H9 (cell line): ENCODE data around the gene MYH9. TPM values are rescaled to one million over a fixed set of nuclear protein-coding genes. Genes with fewer than 3 reads are reported as not detected.
"Not testable (repeated sequence)": the region's sequence is repeated elsewhere in the genome, so short reads cannot be mapped to it uniquely, and the experiment has no call there.

Experiments
- DNase-seq: peaks from one replicate; pipeline ENCODE4 v3.0.0-alpha.2; 2017
- H2AFZ ChIP-seq: one replicate; pipeline ENCODE4 v1.6.1; 2013; ENCODE audit warnings: mild to moderate bottlenecking, low read length, control low read depth, moderate library complexity
- H2AK5ac ChIP-seq: 2 replicates; pipeline ENCODE4 v1.6.1; 2013; ENCODE audit warnings: low read length, control low read depth, mixed read lengths; ENCODE audit not compliant: insufficient read length
- H2BK120ac ChIP-seq: one replicate; pipeline ENCODE4 v1.6.1; 2013; ENCODE audit warnings: low read depth, mild to moderate bottlenecking, low read length, control low read depth, inconsistent platforms; ENCODE audit not compliant: poor library complexity, severe bottlenecking
- H2BK12ac ChIP-seq: 2 replicates; pipeline ENCODE4 v1.6.1; 2013; ENCODE audit warnings: low read length, control low read depth, mixed read lengths, low read depth; ENCODE audit not compliant: insufficient read length
- H2BK15ac ChIP-seq: 2 replicates; pipeline ENCODE4 v1.6.1; 2013; ENCODE audit warnings: low read depth, low read length, control low read depth
- H2BK20ac ChIP-seq: one replicate; pipeline ENCODE4 v1.6.1; 2013; ENCODE audit warnings: low read depth, mild to moderate bottlenecking, low read length, control low read depth, inconsistent platforms; ENCODE audit not compliant: poor library complexity, severe bottlenecking
- H2BK5ac ChIP-seq: 2 replicates; pipeline ENCODE4 v1.6.1; 2013; ENCODE audit warnings: low read length, control low read depth, mixed read lengths; ENCODE audit not compliant: insufficient read length
- H3K14ac ChIP-seq: 2 replicates; pipeline ENCODE4 v1.6.1; 2013; ENCODE audit warnings: low read length, control low read depth; ENCODE audit not compliant: insufficient read depth
- H3K18ac ChIP-seq: 2 replicates; pipeline ENCODE4 v1.6.1; 2013; ENCODE audit warnings: low read depth, mild to moderate bottlenecking, mixed read lengths, low read length, control low read depth; ENCODE audit not compliant: insufficient read length
- H3K23ac ChIP-seq: 2 replicates; pipeline ENCODE4 v1.6.1; 2013; ENCODE audit warnings: low read length, control low read depth, mixed read lengths, low read depth; ENCODE audit not compliant: insufficient read length
- H3K23me2 ChIP-seq: 2 replicates; pipeline ENCODE4 v1.6.1; 2013; ENCODE audit warnings: low read depth, mild to moderate bottlenecking, mixed read lengths, low read length, control low read depth; ENCODE audit not compliant: insufficient read length, poor library complexity, severe bottlenecking
- H3K27ac ChIP-seq: 2 replicates; pipeline ENCODE4 v1.5.1; 2013; ENCODE audit warnings: low read length, control low read depth, mixed read lengths, low read depth; ENCODE audit not compliant: insufficient read length
- H3K27me3 ChIP-seq: 2 replicates; pipeline ENCODE4 v1.6.1; 2013; ENCODE audit warnings: low read length, control low read depth, inconsistent platforms; ENCODE audit not compliant: insufficient read depth
- H3K4ac ChIP-seq: 2 replicates; pipeline ENCODE4 v1.6.1; 2013; ENCODE audit warnings: low read depth, mild to moderate bottlenecking, control low read depth, inconsistent platforms, low read length, moderate library complexity
- H3K4me1 ChIP-seq: 2 replicates; pipeline ENCODE4 v1.6.1; 2013; ENCODE audit warnings: low read length, control low read depth, inconsistent platforms; ENCODE audit not compliant: insufficient read depth
- H3K4me2 ChIP-seq: 2 replicates; pipeline ENCODE4 v1.6.1; 2013; ENCODE audit warnings: low read length, control low read depth, mixed read lengths; ENCODE audit not compliant: insufficient read length, insufficient read depth
- H3K56ac ChIP-seq: 2 replicates; pipeline ENCODE4 v1.6.1; 2013; ENCODE audit warnings: low read depth, mild to moderate bottlenecking, mixed read lengths, low read length, control low read depth; ENCODE audit not compliant: insufficient read length
- H3K79me1 ChIP-seq: 2 replicates; pipeline ENCODE4 v1.6.1; 2013; ENCODE audit warnings: low read depth, mild to moderate bottlenecking, moderate library complexity, low read length, control low read depth, inconsistent platforms; ENCODE audit not compliant: insufficient read depth, poor library complexity, severe bottlenecking
- H3K79me2 ChIP-seq: 2 replicates; pipeline ENCODE4 v1.6.1; 2013; ENCODE audit warnings: low read length, control low read depth, inconsistent platforms; ENCODE audit not compliant: insufficient read depth
- H3K9ac ChIP-seq: 2 replicates; pipeline ENCODE4 v1.6.1; 2013; ENCODE audit warnings: low read length, control low read depth, mixed read lengths; ENCODE audit not compliant: insufficient read length; ENCODE audit errors: extremely low read depth
- H3K9me3 ChIP-seq: one replicate; pipeline ENCODE4 v1.6.1; 2013; ENCODE audit warnings: low read depth, low read length, inconsistent platforms; ENCODE audit not compliant: control insufficient read depth
- H3T11ph ChIP-seq: one replicate; pipeline ENCODE4 v1.6.1; 2013; ENCODE audit warnings: mild to moderate bottlenecking, low read length, control low read depth, inconsistent platforms
- H4K20me1 ChIP-seq: one replicate; pipeline ENCODE4 v1.6.1; 2013; ENCODE audit not compliant: control insufficient read depth, insufficient read length, insufficient read depth
- H4K5ac ChIP-seq: 2 replicates; pipeline ENCODE4 v1.6.1; 2013; ENCODE audit warnings: low read depth, mild to moderate bottlenecking, mixed read lengths, low read length, control low read depth; ENCODE audit not compliant: insufficient read length
- H4K8ac ChIP-seq: replicated peaks from 2 replicates; pipeline ENCODE4 v1.6.1; 2013; ENCODE audit warnings: low read length, control low read depth, mixed read lengths, low read depth; ENCODE audit not compliant: insufficient read length
- H4K91ac ChIP-seq: 2 replicates; pipeline ENCODE4 v1.6.1; 2013; ENCODE audit warnings: low read depth, mild to moderate bottlenecking, moderate library complexity, mixed read lengths, low read length, control low read depth; ENCODE audit not compliant: insufficient read length
- H3K27ac Mint-ChIP-seq, 3 experiments: 2 replicates in 2 of 3; 3 replicates in 1 of 3; pipeline ENCODE4 v1.8.0; 2020 to 2021; ENCODE audit warnings: mixed read lengths in 3 of 3, mild to moderate bottlenecking in 1 of 3, moderate library complexity in 1 of 3
- H3K27me3 Mint-ChIP-seq: 2 replicates; pipeline ENCODE4 v1.8.0; 2021; ENCODE audit warnings: low read depth, mild to moderate bottlenecking, moderate library complexity, mixed read lengths
- H3K36me3 Mint-ChIP-seq, 3 experiments: 2 replicates in 2 of 3; 3 replicates in 1 of 3; pipeline ENCODE4 v1.8.0; 2020 to 2021; ENCODE audit warnings: low read depth in 3 of 3, mixed read lengths in 3 of 3; ENCODE audit not compliant: insufficient read depth in 1 of 3
- H3K4me1 Mint-ChIP-seq, 2 experiments: 2 replicates each; pipeline ENCODE4 v1.8.0; 2020; ENCODE audit warnings: mixed read lengths in 2 of 2
- H3K4me3 Mint-ChIP-seq, 2 experiments: 2 replicates in 1 of 2; 3 replicates in 1 of 2; pipeline ENCODE4 v1.8.0; 2020 to 2021; ENCODE audit warnings: mild to moderate bottlenecking in 2 of 2, mixed read lengths in 2 of 2, moderate library complexity in 1 of 2
- H3K9me3 Mint-ChIP-seq, 2 experiments: 2 replicates in 1 of 2; 3 replicates in 1 of 2; pipeline ENCODE4 v1.8.0; 2020; ENCODE audit warnings: mild to moderate bottlenecking in 2 of 2, mixed read lengths in 2 of 2, moderate library complexity in 1 of 2
- WGBS: extraction: QIAGEN DNeasy Blood & Tissue Kit; methylation state at CpG from one replicate; pipeline ENCODE4 v1.1.7; 2013; ENCODE audit warnings: missing lambda C conversion rate, low lambda C conversion rate, mixed read lengths; ENCODE audit not compliant: insufficient read length; ENCODE audit errors: extremely low coverage; 5-methylcytosine and 5-hydroxymethylcytosine counted together
- total RNA-seq: library from RNA; stranded (reverse); gene quantifications from 2 replicates; pipeline ENCODE4 v1.2.1, GENCODE V29; 2021

Gene MYH9
- total RNA-seq, 1 experiment from 2014 or later = 266 TPM

GRCh38 chr22:36263216-36263673, 124.5 kb downstream of the MYH9 start:
- H4K20me1 ChIP-seq, H3K9me3 ChIP-seq, H2BK15ac ChIP-seq, H3K4me2 ChIP-seq, H3K4me3 Mint-ChIP-seq, H2BK12ac ChIP-seq, H4K5ac ChIP-seq, H2AFZ ChIP-seq, H4K8ac ChIP-seq, H2BK20ac ChIP-seq, H3K27me3 ChIP-seq, H3K79me2 ChIP-seq, H3K14ac ChIP-seq, H3K56ac ChIP-seq, H3K36me3 Mint-ChIP-seq, DNase-seq, H3K79me1 ChIP-seq, H3K4ac ChIP-seq, H3K18ac ChIP-seq, H2BK120ac ChIP-seq, H3K9me3 Mint-ChIP-seq, H2BK5ac ChIP-seq, H3T11ph ChIP-seq, H4K91ac ChIP-seq, H3K27ac Mint-ChIP-seq, H3K23ac ChIP-seq, H3K27ac ChIP-seq, H3K9ac ChIP-seq, H2AK5ac ChIP-seq, H3K23me2 ChIP-seq, H3K4me1 ChIP-seq: not testable (repeated sequence)
- Mint-ChIP-seq H3K27me3 (peaks cover 13% of the 10 kb centered on the region), H3K4me1 (peaks cover 24 to 30% of the 10 kb centered on the region in 2 experiments)
- WGBS = no CpG with 5 or more reads among the region's 5 CpGs

- H3K27me3 ChIP-seq, H3K79me2 ChIP-seq, H4K91ac ChIP-seq, H3K14ac ChIP-seq, H2BK15ac ChIP-seq, H3K36me3 Mint-ChIP-seq, DNase-seq, H2BK5ac ChIP-seq, H3K27ac ChIP-seq, H2BK20ac ChIP-seq, H3K27me3 Mint-ChIP-seq, H3K9ac ChIP-seq, H3T11ph ChIP-seq, H3K4me1 ChIP-seq, H2AK5ac ChIP-seq, H4K5ac ChIP-seq, H3K9me3 Mint-ChIP-seq, H3K18ac ChIP-seq, H3K4me2 ChIP-seq, H3K56ac ChIP-seq, H3K4ac ChIP-seq, H3K23me2 ChIP-seq, H3K9me3 ChIP-seq, H2AFZ ChIP-seq, H4K20me1 ChIP-seq, H2BK120ac ChIP-seq, H3K79me1 ChIP-seq, H3K23ac ChIP-seq, H3K27ac Mint-ChIP-seq, H3K4me3 Mint-ChIP-seq, H2BK12ac ChIP-seq, H4K8ac ChIP-seq: not testable (repeated sequence)
- H3K4me1 Mint-ChIP-seq = peaks cover 30 to 36% of the 10 kb centered on the region in 2 experiments
- WGBS = no CpG with 5 or more reads among the region's 3 CpGs
Observed at GRCh38 chr22:36262307-36262706, 125.5 kb downstream of the MYH9 start.
